Heart left ventricle (tissue), 16 donors: ENCODE results near the gene AHRR. TPM values are rescaled to one million over a fixed set of nuclear protein-coding genes. Genes with fewer than 3 reads are reported as not detected.
"Not testable (repeated sequence)": the region's sequence is repeated elsewhere in the genome, so short reads cannot be mapped to it uniquely, and the experiment has no call there.

Experiments
- ATAC-seq, 4 donors: fragments of 200-7000 bp; cut with Tn5 transposase; one replicate each; pipeline ENCODE4 v1.9.1; 2020 to 2022; ENCODE audit warnings: moderate library complexity in 4 of 4, mild to moderate bottlenecking in 3 of 4, moderate number of reproducible peaks in 1 of 4
- DNase-seq, 5 donors: peaks; one replicate each; pipeline ENCODE4 v3.0.0-alpha.2; 2020
- H3K27ac ChIP-seq, 12 donors: fragments of 200-600 bp; sonication (generic) in 4 of 12; one replicate each; pipeline versions ENCODE4 v1.5.0 to v1.8.0; 2016 to 2022; ENCODE audit warnings: mild to moderate bottlenecking in 2 of 12
- H3K27me3 ChIP-seq, 9 donors: fragments of 200-600 bp; sonication (generic) in 2 of 9; one replicate each; pipeline versions ENCODE4 v1.5.1 to v1.8.0; 2016 to 2022; ENCODE audit warnings: mild to moderate bottlenecking in 3 of 9
- H3K36me3 ChIP-seq, 9 donors: fragments of 200-600 bp; sonication (generic) in 2 of 9; one replicate each; pipeline versions ENCODE4 v1.5.0 to v1.8.0; 2018 to 2022; ENCODE audit warnings: mild to moderate bottlenecking in 2 of 9
- H3K4me1 ChIP-seq, 12 donors: fragments of 200-600 bp; sonication (generic) in 4 of 12; one replicate each; pipeline versions ENCODE4 v1.5.0 to v1.8.0; 2016 to 2022; ENCODE audit warnings: mild to moderate bottlenecking in 3 of 12
- H3K4me3 ChIP-seq, 12 donors: fragments of 200-600 bp; sonication (generic) in 4 of 12; one replicate each; pipeline versions ENCODE4 v1.5.0 to v1.8.0; 2017 to 2022; ENCODE audit warnings: mild to moderate bottlenecking in 9 of 12, moderate library complexity in 4 of 12
- H3K9me3 ChIP-seq, 12 donors: fragments of 200-600 bp; sonication (generic) in 4 of 12; one replicate each; pipeline versions ENCODE4 v1.5.0 to v1.8.0; 2016 to 2022; ENCODE audit warnings: mild to moderate bottlenecking in 1 of 12
- CTCF ChIP-seq, 12 donors: fragments of 200-600 bp; sonication (generic) in 4 of 12; IDR thresholded peaks; one replicate each; pipeline versions ENCODE4 v1.5.0 to v1.8.0; 2018 to 2022; ENCODE audit warnings: antibody characterized with exemption in 12 of 12, mild to moderate bottlenecking in 5 of 12
- POLR2A ChIP-seq, 2 donors: fragments of 450-650 bp; IDR thresholded peaks; one replicate each; pipeline ENCODE4 v1.6.1; 2017; ENCODE audit warnings: antibody characterized with exemption in 2 of 2, mild to moderate bottlenecking in 2 of 2, moderate library complexity in 2 of 2
- WGBS, 4 donors: extraction: QIAGEN DNeasy Blood & Tissue Kit in 2 of 4; methylation state at CpG; one replicate each; pipeline versions ENCODE4 v1.1.5 to v1.1.7; 2013 to 2018; 5-methylcytosine and 5-hydroxymethylcytosine counted together
- intact Hi-C, 10 donors: fragments of 100-400 bp; cut with DNase I; formaldehyde crosslinking; loops; one replicate each; pipeline versions ENCODE4 v1.11.1 to v1.14.2; 2022
- polyA plus RNA-seq, 2 donors: library from polyadenylated mRNA; stranded (reverse); fragments of 200-250 nt; gene quantifications; one replicate each; pipeline ENCODE4 v1.2.3, GENCODE V29; 2013
- total RNA-seq, 9 donors: library from RNA; depleted of rRNA in 2 of 9; stranded (reverse); fragments of >200 nt in 2 of 9; fragmentation: NEBNext Ultra II Directional in 3 of 9; extraction: Animal tissue kit (Norgen Biotek cat#: 25700) in 3 of 9; gene quantifications; one replicate each; pipeline versions ENCODE4 v1.1.0 to v1.2.4, GENCODE V29; 2016 to 2023
- donor health status: ischemic (EF 13 %, LVEDD 7.1; RV severe dilation, severe dysfunction).
- donor health status: healthy with polysubstance abuse.
- donor health status: DM: no; HTN: yes; CAD: no.
- donor health status: DM: no; HTN: no; CAD: no.
- donor health status: ischemic (EF 25% LVEDD 6.9; RV normal size, moderate dysfunction).
- donor health status: ischemic (EF 25% LVEDD 5.7; RV mildly dilated, moderate dysfunction).
- donor health status: healthy.
- donor health status: DM: yes; HTN: yes; CAD: no.
- donor health status: ischemic (EF 35%, LVEDD 5.7; RV mildly dilated, moderate dysfunction).
- donor health status: nonischemic (EF 11% LVEDD 7.7; RV severe dilation, severe dysfunction).
- donor health status: DM: yes; HTN: yes; CAD: no.
- donor health status: PGD.
- donor health status: ischemic (EF 29% LVEDD 5.4; RV normal size, mild dysfunction).
- donor health status: nonischemic (EF 23%, LVEDD 6.1; RV moderate dilation, normal function).

The AHRR gene
- total and polyA plus RNA-seq, 11 donors, result 0.11 to 0.69 (median 0.26) TPM; not detected in 2

GRCh38 chr5:395921-396530 is 74.5 kb downstream of the AHRR start:
- 89 to 98% (median 93%) methylated on average over 10 to 17 of the region's 17 CpGs for WGBS, 4 donors
- peak in 1 of 5 donors; percentile 57 for DNase-seq
- Histone ChIP-seq H3K27me3 (peaks cover 0 to 17% (median 0%) of the 10 kb centered on the region in 9 donors), H3K4me3 (no peak overlapping the region), H3K27ac (no peak overlapping the region), H3K36me3 (no peaks in the 10 kb centered on the region), H3K4me1 (peaks cover 0 to 16% (median 11%) of the 10 kb centered on the region in 12 donors), H3K9me3 (no peaks in the 10 kb centered on the region)
- peak in 1 of 4 donors; percentile 7 for ATAC-seq
- intact Hi-C loops, result no loop called here
- no peak for TF ChIP-seq POLR2A (IDR thresholded peaks at IDR 0.05)
- no peak for TF ChIP-seq CTCF (IDR thresholded peaks at IDR 0.05)

GRCh38 chr5:396531-396961 is 75.0 kb downstream of the AHRR start:
- Histone ChIP-seq H3K9me3 (no peaks in the 10 kb centered on the region), H3K4me3 (no peak overlapping the region), H3K36me3 (no peaks in the 10 kb centered on the region), H3K27ac (no peak overlapping the region), H3K27me3 (peaks cover 0 to 23% (median 0%) of the 10 kb centered on the region in 9 donors), H3K4me1 (peaks cover 0 to 16% (median 11%) of the 10 kb centered on the region in 12 donors)
- TF ChIP-seq CTCF (IDR thresholded peaks at IDR 0.05), result no peak
- no peak for TF ChIP-seq POLR2A (IDR thresholded peaks at IDR 0.05)
- intact Hi-C loops, result no loop called here
- DNase-seq (peak in 1 of 5 donors; percentile 40), ATAC-seq (no peak)
- 84 to 100% (median 95%) methylated on average over 10 to 13 of the region's 13 CpGs for WGBS, 4 donors

GRCh38 chr5:398141-398474 is 76.6 kb downstream of the AHRR start:
- H3K4me3 ChIP-seq, ATAC-seq, DNase-seq, intact Hi-C loops, H3K36me3 ChIP-seq, H3K9me3 ChIP-seq, H3K27ac ChIP-seq: not testable (repeated sequence)
- 89 to 99% (median 96%) methylated on average over 15 of the region's 15 CpGs for WGBS, 4 donors
- Histone ChIP-seq H3K27me3 (peaks cover 0 to 25% (median 0%) of the 10 kb centered on the region in 9 donors), H3K4me1 (peaks cover 0 to 16% (median 11%) of the 10 kb centered on the region in 12 donors)

- Histone ChIP-seq H3K27ac (no peak overlapping the region), H3K9me3 (no peaks in the 10 kb centered on the region), H3K4me3 (no peak overlapping the region), H3K27me3 (peaks cover 0 to 25% (median 0%) of the 10 kb centered on the region in 9 donors), H3K4me1 (peaks cover 0 to 16% (median 11%) of the 10 kb centered on the region in 12 donors), H3K36me3 (no peaks in the 10 kb centered on the region)
- DNase-seq (peak in 1 of 5 donors; percentile 63), ATAC-seq (no peak)
- no peak for TF ChIP-seq CTCF (IDR thresholded peaks at IDR 0.05)
- no peak for TF ChIP-seq POLR2A (IDR thresholded peaks at IDR 0.05)
- 93 to 94% (median 93%) methylated on average over 27 to 35 of the region's 35 CpGs for WGBS, 4 donors
- intact Hi-C loops, result no loop called here
Measured at GRCh38 chr5:398475-399295, 77.2 kb downstream of the AHRR start.
